Upper lobe of left lung (tissue), 6 donors: ENCODE results near the gene MRPL33. TPM values are rescaled to one million over a fixed set of nuclear protein-coding genes. Genes with fewer than 3 reads are reported as not detected.

Source experiments
- ATAC-seq, 2 donors: fragments of 200-7000 bp; cut with Tn5 transposase; one replicate each; pipeline ENCODE4 v1.9.1; 2022; ENCODE audit warnings: mild to moderate bottlenecking in 2 of 2, moderate library complexity in 2 of 2; ENCODE audit not compliant: low FRiP score in 2 of 2
- DNase-seq, 2 donors: peaks; one replicate each; pipeline ENCODE4 v3.0.0-alpha.2; 2019 to 2020
- H3K27ac ChIP-seq, 4 donors: fragments of 200-600 bp; sonication (generic); one replicate each; pipeline ENCODE4 v1.5.1; 2016 to 2019
- H3K27me3 ChIP-seq, 4 donors: fragments of 200-600 bp; sonication (generic); one replicate each; pipeline ENCODE4 v1.5.1; 2017 to 2019
- H3K36me3 ChIP-seq, 4 donors: fragments of 200-600 bp; sonication (generic); one replicate each; pipeline ENCODE4 v1.5.1; 2016 to 2019
- H3K4me1 ChIP-seq, 4 donors: fragments of 200-600 bp; sonication (generic); one replicate each; pipeline ENCODE4 v1.5.1; 2018 to 2019
- H3K4me3 ChIP-seq, 4 donors: fragments of 200-600 bp; sonication (generic); one replicate each; pipeline ENCODE4 v1.5.1; 2017 to 2019; ENCODE audit warnings: mild to moderate bottlenecking in 2 of 4, moderate library complexity in 1 of 4
- H3K9me3 ChIP-seq, 4 donors: fragments of 200-600 bp; sonication (generic); one replicate each; pipeline ENCODE4 v1.5.1; 2018 to 2019
- CTCF ChIP-seq, 6 experiments: fragments of 450-650 bp in 4 of 6; fragments of 200-600 bp in 2 of 6; sonication (generic) in 2 of 6; IDR thresholded peaks; one replicate each; pipeline ENCODE4 v1.5.1; 2016 to 2019; ENCODE audit warnings: antibody characterized with exemption in 6 of 6
- EP300 ChIP-seq, 4 donors: sonication (generic); formaldehyde crosslinking; IDR thresholded peaks; one replicate each; pipeline ENCODE4 v1.5.1; 2017; ENCODE audit warnings: antibody characterized with exemption in 4 of 4, control low read depth in 2 of 4
- POLR2A ChIP-seq, 4 donors: fragments of 450-650 bp; IDR thresholded peaks; one replicate each; pipeline ENCODE4 v1.5.1; 2016 to 2017; ENCODE audit warnings: antibody characterized with exemption in 4 of 4, mild to moderate bottlenecking in 2 of 4
- POLR2AphosphoS5 ChIP-seq, 2 donors: sonication (generic); formaldehyde crosslinking; IDR thresholded peaks; one replicate each; pipeline ENCODE4 v1.5.1; 2017; ENCODE audit warnings: antibody characterized with exemption in 2 of 2
- WGBS, 2 donors: methylation state at CpG; one replicate each; pipeline ENCODE4 v1.1.5; 2017 to 2018; 5-methylcytosine and 5-hydroxymethylcytosine counted together
- total RNA-seq, 6 donors: library from RNA; depleted of rRNA in 4 of 6; stranded (reverse); fragments of >200 nt in 4 of 6; gene quantifications; one replicate each; pipeline versions ENCODE4 v1.1.0 to v1.2.1, GENCODE V29; 2016 to 2021
- donor health status: DM: no; HTN: no; CAD: no; lungs with moderate emphysema.
- donor health status: DM: no; HTN: yes; CAD: no; lungs with severe emphysema.

Gene MRPL33
- total RNA-seq, 6 donors from 2014 or later: 54.5 to 122 (median 72.4) TPM

- H3K4me3 ChIP-seq: no peak overlapping the region
- 55 to 61% methylated on average over 5 of the region's 5 CpGs for WGBS, 2 donors
- H3K4me1 ChIP-seq: peaks cover 0 to 18% (median 18%) of the 10 kb centered on the region in 4 donors
- no peaks in the 10 kb centered on the region for H3K9me3 ChIP-seq
- TF ChIP-seq POLR2A (IDR thresholded peaks at IDR 0.05) (no peak), CTCF (IDR thresholded peaks at IDR 0.05) (no peak), POLR2AphosphoS5 (IDR thresholded peaks at IDR 0.05) (no peak), EP300 (IDR thresholded peaks at IDR 0.05) (no peak)
- peaks cover 0 to 34% (median 2%) of the 10 kb centered on the region in 4 donors for H3K36me3 ChIP-seq
- no peaks in the 10 kb centered on the region for H3K27me3 ChIP-seq
- H3K27ac ChIP-seq: peak overlapping the region; percentile 56 to 77 (median 65)
- no peak for DNase-seq
- ATAC-seq: no peak
Measured at GRCh38 chr2:27779417-27780055, 8.0 kb downstream of the MRPL33 start.

- TF ChIP-seq POLR2A (IDR thresholded peaks at IDR 0.05) (no peak), CTCF (IDR thresholded peaks at IDR 0.05) (no peak), EP300 (IDR thresholded peaks at IDR 0.05) (no peak), POLR2AphosphoS5 (IDR thresholded peaks at IDR 0.05) (no peak)
- DNase-seq: no peak
- peak overlapping the region in 1 of 4 donors; percentile 77 for H3K27ac ChIP-seq
- no peaks in the 10 kb centered on the region for H3K9me3 ChIP-seq
- peaks cover 0 to 22% (median 2%) of the 10 kb centered on the region in 4 donors for H3K36me3 ChIP-seq
- no peaks in the 10 kb centered on the region for H3K27me3 ChIP-seq
- peaks cover 0 to 15% (median 14%) of the 10 kb centered on the region in 4 donors for H3K4me1 ChIP-seq
- H3K4me3 ChIP-seq: no peak overlapping the region
- WGBS, 2 donors: 94 to 97% methylated on average over 2 of the region's 2 CpGs
- no peak for ATAC-seq
Measured at GRCh38 chr2:27781496-27781895, 10.0 kb downstream of the MRPL33 start.

GRCh38 chr2:27782701-27783100 is 11.2 kb downstream of the MRPL33 start:
- Histone ChIP-seq H3K27ac (no peak overlapping the region), H3K36me3 (peaks cover 0 to 18% (median 2%) of the 10 kb centered on the region in 4 donors), H3K4me1 (peaks cover 0 to 15% (median 13%) of the 10 kb centered on the region in 4 donors), H3K27me3 (no peaks in the 10 kb centered on the region), H3K4me3 (no peak overlapping the region), H3K9me3 (no peaks in the 10 kb centered on the region)
- WGBS, 2 donors: 93 to 97% methylated on average over 1 of the region's 1 CpG
- ATAC-seq (no peak), DNase-seq (no peak)
- no peak for TF ChIP-seq POLR2AphosphoS5 (IDR thresholded peaks at IDR 0.05)
- no peak for TF ChIP-seq POLR2A (IDR thresholded peaks at IDR 0.05)
- TF ChIP-seq EP300 (IDR thresholded peaks at IDR 0.05): no peak
- TF ChIP-seq CTCF (IDR thresholded peaks at IDR 0.05): no peak

- Histone ChIP-seq H3K4me3 (no peak overlapping the region), H3K36me3 (no peaks in the 10 kb centered on the region), H3K4me1 (peaks cover 3 to 11% (median 6%) of the 10 kb centered on the region in 4 donors), H3K27ac (no peak overlapping the region), H3K27me3 (no peaks in the 10 kb centered on the region), H3K9me3 (no peaks in the 10 kb centered on the region)
- 90 to 100% methylated on average over 1 of the region's 1 CpG for WGBS, 2 donors
- ATAC-seq: no peak
- no peak for TF ChIP-seq CTCF (IDR thresholded peaks at IDR 0.05)
- TF ChIP-seq POLR2AphosphoS5 (IDR thresholded peaks at IDR 0.05): no peak
- TF ChIP-seq EP300 (IDR thresholded peaks at IDR 0.05): no peak
- TF ChIP-seq POLR2A (IDR thresholded peaks at IDR 0.05): no peak
- DNase-seq: no peak
Measured at GRCh38 chr2:27790796-27791195, 19.3 kb downstream of the MRPL33 start.

GRCh38 chr2:27792759-27793158 is 21.2 kb downstream of the MRPL33 start:
- TF ChIP-seq CTCF (IDR thresholded peaks at IDR 0.05) (no peak), POLR2AphosphoS5 (IDR thresholded peaks at IDR 0.05) (no peak), EP300 (IDR thresholded peaks at IDR 0.05) (no peak), POLR2A (IDR thresholded peaks at IDR 0.05) (no peak)
- DNase-seq (no peak), ATAC-seq (no peak)
- Histone ChIP-seq H3K36me3 (no peaks in the 10 kb centered on the region), H3K27me3 (no peaks in the 10 kb centered on the region), H3K9me3 (no peaks in the 10 kb centered on the region), H3K27ac (no peak overlapping the region), H3K4me3 (no peak overlapping the region), H3K4me1 (peaks cover 12 to 25% (median 22%) of the 10 kb centered on the region in 4 donors)
